Skin epidermis (tissue), 12 donors: ENCODE results near the gene CHTOP.
"Not testable (repeated sequence)": the region's sequence is repeated elsewhere in the genome, so short reads cannot be mapped to it uniquely, and the experiment has no call there.

Experiments used
- H3K27ac ChIP-seq, 21 experiments: fragments of 200-600 bp; sonication (generic) in 11 of 21; one replicate each; pipeline ENCODE4 v1.5.0; 2020; ENCODE audit warnings: mild to moderate bottlenecking in 3 of 21, inconsistent platforms in 2 of 21, moderate library complexity in 2 of 21
- H3K4me3 ChIP-seq, 7 experiments: fragments of 200-600 bp; sonication (generic) in 2 of 7; one replicate each; pipeline ENCODE4 v1.5.0; 2020; ENCODE audit warnings: inconsistent platforms in 2 of 7, mild to moderate bottlenecking in 2 of 7, moderate library complexity in 1 of 7

The CHTOP gene, protein sequence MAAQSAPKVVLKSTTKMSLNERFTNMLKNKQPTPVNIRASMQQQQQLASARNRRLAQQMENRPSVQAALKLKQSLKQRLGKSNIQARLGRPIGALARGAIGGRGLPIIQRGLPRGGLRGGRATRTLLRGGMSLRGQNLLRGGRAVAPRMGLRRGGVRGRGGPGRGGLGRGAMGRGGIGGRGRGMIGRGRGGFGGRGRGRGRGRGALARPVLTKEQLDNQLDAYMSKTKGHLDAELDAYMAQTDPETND

DNA sequence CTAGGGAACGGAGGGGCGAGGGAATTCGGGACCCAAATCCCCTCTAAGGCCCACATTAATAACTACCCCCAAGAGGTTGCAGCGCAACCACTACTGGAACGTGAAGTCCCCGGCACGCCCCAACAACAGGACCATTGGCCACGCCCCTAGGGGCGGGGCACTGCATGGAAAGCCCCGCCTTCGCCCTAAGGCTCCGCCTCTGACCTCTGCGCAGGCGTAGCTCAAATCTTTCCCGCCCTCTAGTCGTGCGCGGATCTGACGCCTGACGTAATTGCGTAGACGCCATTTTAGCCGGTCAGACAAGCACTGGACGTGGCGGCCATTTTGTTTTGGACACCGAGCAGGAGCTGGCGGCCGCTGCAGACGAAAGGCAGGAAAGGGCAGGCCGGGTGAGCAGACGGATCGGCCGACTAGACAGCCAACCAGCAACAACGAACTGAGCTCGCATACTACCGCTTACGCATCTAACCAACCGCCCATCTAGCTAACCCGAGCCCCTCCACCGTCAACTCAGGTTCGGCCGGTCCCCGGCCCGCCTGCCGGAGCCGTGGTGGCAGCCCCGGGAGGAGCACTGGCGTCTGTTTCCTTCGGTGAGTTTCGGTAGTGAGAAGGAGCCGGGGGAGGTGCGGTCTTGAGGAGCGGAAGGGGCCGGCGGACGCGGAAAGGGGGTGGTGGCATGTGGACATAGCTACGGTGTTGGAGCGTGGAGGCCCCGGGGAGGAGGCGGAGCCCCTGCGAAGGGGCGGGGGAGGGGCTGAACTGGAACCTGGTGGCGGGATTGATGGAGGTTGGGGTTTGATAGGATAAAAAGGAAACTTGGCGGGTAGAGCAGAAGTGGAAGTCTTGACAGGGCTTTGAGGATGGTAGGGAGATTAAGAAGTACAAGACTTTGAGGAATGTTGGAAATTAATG, at the start of gene CHTOP:
Gene CHTOP (plus strand): TSS at position 313 of the 912 bp plus-strand sequence. CDS start 2,523 bp downstream, outside the sequence.
- Histone ChIP-seq H3K27ac (peak within 1 kb of the TSS; percentile 88 to 100 (median 99)), H3K4me3 (peak within 1 kb of the TSS; percentile 56 to 78 (median 62))

DNA sequence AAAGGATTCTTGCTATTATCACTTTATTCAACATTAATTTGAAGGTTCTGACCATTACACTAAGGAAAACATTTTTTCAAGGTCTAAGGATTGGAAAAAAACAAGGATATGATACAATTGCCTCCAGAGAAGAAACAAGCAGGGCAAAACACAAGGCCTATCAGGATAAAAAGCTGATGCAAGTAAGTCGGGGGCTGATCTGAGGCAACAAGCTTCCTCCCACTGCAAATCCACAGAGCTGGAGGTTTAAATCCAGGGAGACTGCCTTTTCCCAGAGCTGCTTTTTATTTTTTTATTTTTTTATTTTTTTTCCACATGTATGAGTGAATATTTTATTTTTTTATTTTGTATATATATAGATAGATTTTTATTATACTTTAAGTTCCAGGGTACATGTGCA, 48.9 kb upstream of the CHTOP start:
- H3K4me3 ChIP-seq, result no peak overlapping the region

DNA sequence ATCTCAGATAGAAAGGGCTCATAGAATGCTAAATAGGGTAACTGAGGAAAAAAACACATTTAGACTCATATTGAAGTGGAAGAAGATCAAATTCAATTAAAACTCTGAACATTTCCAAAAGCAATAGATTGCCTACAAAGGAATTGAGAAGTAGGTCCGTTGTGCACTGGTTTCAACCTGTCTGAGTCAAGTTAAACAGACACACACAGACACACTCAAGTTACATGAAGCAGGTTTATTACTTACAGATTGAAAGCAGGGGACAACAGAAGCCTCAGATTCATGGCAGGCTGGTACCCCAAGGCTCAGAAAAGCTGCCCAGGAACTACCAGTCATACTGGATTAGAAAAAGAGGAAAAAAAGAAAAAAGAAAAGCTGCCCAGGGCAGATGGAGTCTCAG, 47.5 kb upstream of the CHTOP start:
- no peak overlapping the region for H3K27ac ChIP-seq
- no peak overlapping the region for H3K4me3 ChIP-seq

More for the DNA sequence above, 48.9 kb upstream of the CHTOP start:
- H3K27ac ChIP-seq, result no peak overlapping the region

DNA sequence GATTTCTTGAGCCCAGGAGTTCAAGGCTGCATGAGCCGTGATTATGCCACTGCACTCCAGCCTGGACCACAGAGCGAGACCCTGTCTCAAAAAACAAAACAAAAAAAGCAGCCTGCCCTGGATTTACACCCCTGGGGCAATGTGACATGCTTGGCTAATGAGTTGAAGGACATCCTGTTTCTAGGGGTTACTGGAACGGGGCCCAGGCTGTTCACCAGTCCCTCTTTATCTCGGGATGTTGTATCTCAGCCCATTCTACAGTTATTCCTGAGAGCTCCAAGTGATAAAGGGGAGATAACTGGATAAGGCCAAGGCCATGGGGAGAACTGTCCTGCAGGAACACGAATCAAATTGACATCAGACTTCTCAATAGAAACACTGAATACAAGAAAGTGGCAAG, 46.6 kb upstream of the CHTOP start:
- Histone ChIP-seq H3K4me3 (no peak overlapping the region), H3K27ac (no peak overlapping the region)

DNA sequence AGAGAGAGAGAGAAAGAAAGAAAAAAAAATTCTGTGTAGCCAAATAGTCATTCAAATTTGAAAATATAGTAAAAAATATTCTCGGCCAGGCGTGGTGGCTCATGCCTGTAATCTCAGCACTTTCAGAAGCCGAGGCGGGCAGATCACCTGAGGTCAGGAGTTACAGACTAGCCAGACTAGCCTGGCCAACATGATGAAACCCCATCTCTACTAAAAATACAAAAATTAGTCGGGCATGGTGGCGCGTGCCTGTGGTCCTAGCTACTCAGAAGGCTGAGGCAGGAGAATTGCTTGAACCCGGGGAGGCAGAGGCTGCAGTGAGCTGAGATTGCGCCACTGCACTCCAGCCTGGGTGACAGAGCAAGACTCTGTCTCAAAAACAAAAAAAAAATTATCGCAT, 45.8 kb upstream of the CHTOP start:
- not testable (repeated sequence) for H3K4me3 ChIP-seq, H3K27ac ChIP-seq

DNA sequence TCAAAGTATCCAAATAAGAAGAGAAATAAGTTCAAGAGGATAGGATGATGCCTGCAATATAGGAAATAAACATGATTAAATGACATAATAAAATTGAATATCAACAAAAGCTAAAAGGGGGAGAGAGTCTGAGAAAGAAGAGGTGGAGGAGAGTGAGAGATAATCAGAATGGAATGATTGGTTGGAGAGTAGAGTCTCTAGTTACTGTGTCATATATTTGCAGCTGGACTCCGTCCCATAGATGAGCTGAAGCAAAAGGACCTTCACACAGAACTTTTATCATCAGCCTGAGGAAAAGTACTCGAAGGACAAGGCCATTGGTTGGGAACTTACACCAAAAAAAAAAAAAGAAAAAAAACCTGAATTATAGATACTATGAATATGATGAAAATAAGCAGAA, 45.4 kb upstream of the CHTOP start:
- H3K4me3 ChIP-seq, result no peak overlapping the region

DNA sequence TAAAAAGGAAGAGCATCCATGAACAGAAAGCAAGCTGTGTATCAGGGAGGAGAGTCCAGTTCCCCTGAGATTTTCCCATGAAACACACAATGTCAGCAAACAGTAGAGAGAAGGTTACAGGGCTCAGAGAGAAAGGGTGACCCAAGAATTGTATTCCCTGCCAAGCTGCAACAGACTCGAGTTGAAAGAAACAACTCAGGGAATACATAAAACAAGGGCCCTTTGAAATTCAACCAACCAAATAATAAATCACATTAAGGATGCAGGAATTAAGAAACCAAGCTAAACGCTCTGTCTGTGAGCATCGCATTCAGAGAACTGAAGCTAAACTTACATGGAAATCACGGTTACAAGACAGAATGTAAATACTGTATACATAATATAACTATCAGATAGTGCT, 41.1 kb upstream of the CHTOP start:
- Histone ChIP-seq H3K27ac (no peak overlapping the region), H3K4me3 (no peak overlapping the region)

More for the DNA sequence above, 45.4 kb upstream of the CHTOP start:
- no peak overlapping the region for H3K27ac ChIP-seq

DNA sequence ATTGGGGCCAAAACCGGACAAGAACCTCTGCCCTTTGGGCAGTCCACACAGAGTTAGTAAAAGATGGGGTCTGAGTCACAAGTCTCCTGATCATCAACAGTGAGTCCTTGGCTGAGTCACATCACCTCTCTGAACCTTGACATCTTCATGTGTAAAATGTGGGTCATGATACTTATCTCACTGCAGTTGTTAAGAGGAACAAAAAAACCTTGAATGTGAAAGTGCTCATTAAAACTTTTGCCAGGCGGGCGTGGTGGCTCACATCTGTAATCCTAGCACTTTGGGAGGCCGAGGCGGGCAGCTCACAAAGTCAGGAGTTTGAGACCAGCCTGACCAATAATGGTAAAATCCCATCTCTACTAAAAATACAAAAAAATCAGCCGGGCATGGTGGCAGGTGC, 36.7 kb upstream of the CHTOP start:
- Histone ChIP-seq H3K27ac (no peak overlapping the region), H3K4me3 (no peak overlapping the region)

DNA sequence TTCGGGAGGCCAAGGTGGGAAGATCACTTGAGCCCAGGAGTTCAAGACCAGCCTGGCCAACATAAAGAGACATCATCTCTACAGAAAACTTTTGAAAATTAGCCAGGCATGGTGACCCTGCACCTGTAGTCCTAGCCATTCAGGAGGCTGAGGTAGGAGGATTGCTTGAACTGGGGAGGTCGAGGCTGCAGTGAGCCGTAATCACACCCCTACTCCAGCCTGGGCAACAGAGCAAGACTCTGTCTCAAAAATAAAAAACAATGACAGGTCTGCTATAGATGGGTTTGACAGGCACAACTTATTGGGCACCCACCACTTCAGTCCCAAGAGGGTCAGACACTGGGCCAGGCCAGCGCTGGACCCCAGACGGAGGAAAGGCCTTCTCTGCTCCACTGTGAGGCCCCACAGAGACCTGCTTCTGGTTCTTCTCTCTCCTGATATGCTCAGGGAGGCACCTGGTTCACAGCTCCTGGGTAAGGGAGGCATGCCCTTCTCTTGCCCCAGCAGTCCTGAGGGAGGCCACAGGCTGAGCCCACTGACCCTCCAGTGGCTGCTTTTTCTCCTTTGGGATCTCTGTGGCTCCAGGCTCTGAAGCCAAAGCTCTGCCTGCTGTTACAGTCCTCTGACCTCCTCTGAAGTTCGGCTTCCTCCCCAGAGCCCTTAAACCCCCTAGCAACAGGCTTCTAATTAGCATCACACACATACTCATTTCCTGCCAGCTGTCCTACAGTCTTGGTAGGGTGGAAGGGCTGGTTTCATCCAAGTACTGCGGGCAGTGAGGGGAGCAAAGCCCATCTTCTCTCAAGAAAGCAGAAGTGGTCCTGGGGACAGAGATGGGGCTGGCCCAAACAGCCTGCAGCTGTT, 35.3 kb upstream of the CHTOP start:
- no peak overlapping the region for H3K4me3 ChIP-seq
- peak overlapping the region in 14 of 21 experiments; percentile 9 to 79 (median 46) for H3K27ac ChIP-seq

DNA sequence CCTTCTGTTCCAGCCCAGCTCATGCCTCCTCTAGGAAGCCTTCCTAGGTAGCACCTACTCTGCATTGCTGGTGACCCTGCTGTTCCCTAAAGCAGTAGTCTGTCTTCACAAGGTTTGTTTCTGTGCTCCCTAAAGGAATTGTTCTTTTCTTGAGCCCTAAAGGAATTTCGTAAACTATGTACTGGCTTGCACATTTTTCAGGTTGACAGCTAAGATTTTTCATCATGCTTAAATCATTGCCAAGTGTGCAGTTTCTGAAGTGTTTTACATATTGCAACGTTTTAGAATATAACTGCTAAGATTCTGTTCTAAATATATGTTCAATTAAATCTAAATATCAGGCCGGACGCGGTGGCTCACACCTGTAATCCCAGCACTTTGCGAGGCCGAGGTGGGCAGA, 34.0 kb upstream of the CHTOP start:
- no peak overlapping the region for H3K4me3 ChIP-seq

DNA sequence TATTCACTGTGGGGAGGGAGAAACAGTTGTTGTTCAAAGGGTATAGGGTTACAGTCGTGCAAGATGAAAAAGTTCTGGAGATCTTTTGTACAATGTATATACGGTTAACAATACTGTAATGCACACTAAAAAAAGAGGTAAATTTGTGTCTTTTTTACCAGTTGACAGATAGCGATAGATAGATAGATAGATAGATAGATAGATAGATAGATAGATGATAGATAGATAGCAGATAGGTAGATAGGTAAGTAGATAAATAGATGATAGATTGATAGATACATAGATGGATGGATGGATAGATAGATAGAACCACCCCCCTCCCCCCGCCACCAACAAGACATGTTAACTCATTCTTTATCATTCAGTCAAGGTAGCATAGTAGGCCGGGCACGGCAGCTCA, 31.1 kb upstream of the CHTOP start:
- H3K27ac ChIP-seq, result no peak overlapping the region

More for the DNA sequence above, 34.0 kb upstream of the CHTOP start:
- peak overlapping the region in 3 of 21 experiments; percentile 20 to 48 (median 30) for H3K27ac ChIP-seq

DNA sequence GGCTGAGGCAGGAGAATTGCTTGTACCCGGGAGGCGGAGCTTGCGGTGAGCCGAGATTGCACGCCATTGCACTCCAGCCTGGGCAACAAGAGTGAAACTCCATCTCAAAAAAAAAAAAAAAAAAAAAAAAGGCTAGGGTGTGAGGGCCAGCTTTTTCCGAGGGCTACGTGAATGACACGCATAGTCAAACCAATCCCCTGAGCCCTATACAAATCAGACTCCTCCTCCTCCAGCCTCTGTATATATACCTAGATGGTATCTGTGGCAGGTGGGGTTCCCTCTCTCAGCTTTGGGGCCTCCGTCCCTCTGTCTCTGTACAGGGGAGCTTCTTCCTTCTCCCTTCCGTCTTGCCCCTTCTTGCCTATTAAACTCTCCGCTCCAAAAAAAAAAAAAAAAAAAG, 27.7 kb upstream of the CHTOP start:
- Histone ChIP-seq H3K27ac (peak overlapping the region in 3 of 21 experiments; percentile 14 to 95 (median 90)), H3K4me3 (no peak overlapping the region)

More for the DNA sequence above, 31.1 kb upstream of the CHTOP start:
- no peak overlapping the region for H3K4me3 ChIP-seq

DNA sequence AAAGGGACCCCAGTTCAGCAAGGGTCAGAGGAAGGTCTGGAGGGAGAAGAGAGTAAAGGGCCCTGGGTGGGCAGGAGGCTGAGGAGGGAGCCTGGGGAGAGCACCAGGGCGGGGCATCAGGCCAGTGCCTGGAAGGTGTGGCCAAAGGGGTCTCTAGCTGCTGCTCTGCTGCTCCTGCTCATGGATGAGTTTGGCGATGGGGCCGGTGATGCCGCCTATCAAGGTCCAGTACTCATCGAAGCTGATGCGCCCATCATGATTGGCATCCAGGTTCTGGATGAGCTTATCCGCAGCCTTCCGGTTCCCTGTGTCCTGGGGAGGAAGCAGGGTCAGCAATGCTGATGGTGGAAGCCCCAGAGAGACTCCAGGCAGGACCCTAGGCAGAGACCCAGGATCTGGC, 26.5 kb upstream of the CHTOP start:
- peak overlapping the region in 14 of 21 experiments; percentile 38 to 98 (median 92) for H3K27ac ChIP-seq
- peak overlapping the region in 1 of 7 experiments; percentile 73 for H3K4me3 ChIP-seq

DNA sequence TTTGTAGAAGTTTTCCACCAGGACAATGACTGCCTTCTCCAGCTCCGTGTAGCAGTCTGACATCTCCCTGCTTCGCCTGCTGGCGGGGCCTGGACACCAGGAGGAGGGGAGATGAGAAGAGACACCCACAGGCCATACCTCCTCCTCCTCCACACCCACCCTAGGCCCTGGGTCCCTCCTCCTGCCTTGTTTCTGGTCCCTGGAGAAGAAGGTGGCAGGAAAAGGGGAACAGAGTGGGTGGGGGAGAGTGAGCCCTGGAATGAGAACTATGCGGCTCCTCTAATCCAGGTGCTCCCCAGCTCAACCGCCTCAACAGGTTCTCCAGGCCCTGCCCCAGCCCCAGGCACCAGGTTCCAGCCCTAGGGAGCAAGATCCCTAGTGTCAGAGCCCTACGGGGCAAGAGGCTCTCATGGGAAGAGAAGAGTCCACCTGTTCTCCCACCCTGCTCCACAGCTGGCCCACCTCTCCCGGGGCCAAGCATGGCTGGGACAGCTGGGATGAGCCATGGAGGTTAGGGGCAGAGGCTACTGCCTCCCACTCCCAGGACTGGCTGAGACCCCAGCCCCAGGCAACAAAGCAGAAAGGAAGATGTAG, 25.7 kb upstream of the CHTOP start:
- peak overlapping the region; percentile 34 to 98 (median 90) for H3K27ac ChIP-seq
- peak overlapping the region; percentile 20 to 73 (median 32) for H3K4me3 ChIP-seq

DNA sequence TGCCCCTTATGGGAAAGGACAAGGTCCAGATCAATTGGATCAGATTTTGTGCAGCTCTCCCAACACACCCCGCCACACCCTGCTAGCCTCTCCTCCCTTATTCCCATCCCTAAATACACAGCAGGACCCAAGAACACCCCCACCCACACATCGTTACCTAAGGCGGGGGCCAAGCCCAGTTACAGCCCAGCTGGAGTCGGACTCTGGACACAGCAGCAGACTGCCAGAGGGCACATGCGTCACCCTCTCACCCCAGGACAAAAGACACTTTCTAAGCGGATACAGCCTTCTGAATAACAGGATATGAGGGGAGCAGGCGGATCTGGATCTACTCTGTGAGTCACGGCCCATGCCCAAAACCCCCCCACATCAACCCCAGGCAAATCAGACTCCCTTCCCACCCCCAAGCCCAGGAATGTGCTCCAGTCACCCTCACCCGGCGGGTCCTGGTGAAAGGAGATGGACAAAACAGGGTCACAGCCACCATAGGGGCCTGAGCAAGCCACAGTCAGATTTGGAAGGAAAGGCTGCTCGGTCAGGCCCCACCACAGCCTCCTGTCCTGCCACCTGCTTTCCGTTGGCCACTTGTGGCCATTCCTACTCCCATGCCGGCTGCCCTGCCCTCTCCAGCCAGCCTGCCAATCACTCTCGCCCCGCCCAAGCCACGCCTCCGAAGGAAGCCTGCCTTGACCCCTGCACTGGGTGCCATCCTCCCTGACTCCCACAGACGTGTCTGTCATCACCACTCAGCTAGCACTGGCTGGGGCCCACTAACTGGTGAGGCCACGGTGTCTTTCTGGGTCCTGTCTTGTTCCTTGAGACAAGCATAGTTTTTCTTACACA, 24.9 kb upstream of the CHTOP start:
- Histone ChIP-seq H3K27ac (peak overlapping the region; percentile 34 to 98 (median 90)), H3K4me3 (peak overlapping the region; percentile 20 to 73 (median 32))

DNA sequence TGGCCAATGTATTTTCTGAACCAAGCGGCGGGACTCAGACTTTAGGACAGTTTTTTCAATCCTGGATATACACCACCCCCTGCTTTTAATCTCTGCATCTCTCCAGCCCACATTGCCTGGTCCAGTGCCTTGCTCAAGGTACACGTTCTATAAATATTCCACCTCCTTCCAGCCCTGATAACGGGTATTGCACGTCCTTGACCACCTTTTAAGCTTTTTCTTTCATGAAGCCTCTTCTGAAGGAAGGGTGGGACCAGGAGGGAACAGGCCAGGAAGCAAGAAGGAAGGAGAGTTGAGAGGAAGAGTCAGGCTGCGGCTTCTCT, 24.3 kb upstream of the CHTOP start:
- Histone ChIP-seq H3K4me3 (peak overlapping the region in 4 of 7 experiments; percentile 25 to 73 (median 39)), H3K27ac (peak overlapping the region in 20 of 21 experiments; percentile 49 to 98 (median 90))

DNA sequence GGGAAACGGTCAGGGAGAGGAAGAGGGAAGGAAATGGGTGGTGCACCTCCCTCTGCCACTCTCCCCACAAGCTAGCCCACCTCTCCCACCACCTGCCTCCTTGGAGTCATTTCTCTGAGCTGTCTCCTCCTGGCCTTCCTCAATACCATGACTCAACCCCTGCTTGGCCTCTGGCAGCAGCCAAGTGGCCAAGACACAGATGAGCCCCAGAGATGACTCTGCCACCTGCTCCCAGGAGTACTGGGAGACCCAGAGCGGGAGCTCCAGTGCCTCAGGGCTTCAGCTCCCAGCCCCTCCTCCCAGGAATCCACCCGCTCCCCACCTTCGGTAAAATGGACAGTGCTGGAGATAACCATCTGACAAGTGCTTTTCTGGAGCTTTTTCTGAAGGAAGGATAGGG, 23.5 kb upstream of the CHTOP start:
- Histone ChIP-seq H3K4me3 (peak overlapping the region; percentile 14 to 73 (median 50)), H3K27ac (peak overlapping the region in 20 of 21 experiments; percentile 49 to 98 (median 90))

DNA sequence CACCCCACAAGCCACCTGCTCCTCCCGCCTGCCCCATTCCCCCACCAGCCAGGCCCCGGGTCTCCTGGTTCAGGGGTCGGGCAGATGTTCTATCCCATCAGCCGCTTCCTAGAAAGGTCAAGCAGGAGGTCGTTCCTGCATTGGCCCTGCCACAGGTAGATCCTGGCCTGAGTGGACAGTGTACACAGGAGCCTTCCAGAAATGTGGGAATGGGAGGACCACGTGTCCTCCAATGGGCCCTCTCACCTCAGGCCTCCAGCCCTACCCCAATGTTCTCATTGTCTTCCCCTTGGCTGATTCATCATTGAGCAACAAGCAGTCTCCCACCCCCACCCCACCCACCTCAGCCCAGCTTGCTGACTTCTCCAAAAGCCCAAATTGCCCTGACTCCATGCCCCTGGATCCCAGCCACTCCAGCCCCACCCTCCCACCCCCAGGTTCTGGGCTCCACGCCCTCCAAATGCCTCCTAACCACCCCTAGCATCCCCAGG, 23.0 kb upstream of the CHTOP start:
- H3K4me3 ChIP-seq, result peak overlapping the region; percentile 14 to 73 (median 50)
- peak overlapping the region in 20 of 21 experiments; percentile 49 to 98 (median 92) for H3K27ac ChIP-seq
